Measurements from ENCODE around the gene AP4B1. TPM values are rescaled to one million over a fixed set of nuclear protein-coding genes. Genes with fewer than 3 reads are reported as not detected.

Gene AP4B1
- total and polyA plus RNA-seq, 9 of the 15 experiments (the other 6 are each of a cell fraction or from before 2014, with no cell fraction given), result 15.8 to 36.5 (median 24.6) TPM

DNA sequence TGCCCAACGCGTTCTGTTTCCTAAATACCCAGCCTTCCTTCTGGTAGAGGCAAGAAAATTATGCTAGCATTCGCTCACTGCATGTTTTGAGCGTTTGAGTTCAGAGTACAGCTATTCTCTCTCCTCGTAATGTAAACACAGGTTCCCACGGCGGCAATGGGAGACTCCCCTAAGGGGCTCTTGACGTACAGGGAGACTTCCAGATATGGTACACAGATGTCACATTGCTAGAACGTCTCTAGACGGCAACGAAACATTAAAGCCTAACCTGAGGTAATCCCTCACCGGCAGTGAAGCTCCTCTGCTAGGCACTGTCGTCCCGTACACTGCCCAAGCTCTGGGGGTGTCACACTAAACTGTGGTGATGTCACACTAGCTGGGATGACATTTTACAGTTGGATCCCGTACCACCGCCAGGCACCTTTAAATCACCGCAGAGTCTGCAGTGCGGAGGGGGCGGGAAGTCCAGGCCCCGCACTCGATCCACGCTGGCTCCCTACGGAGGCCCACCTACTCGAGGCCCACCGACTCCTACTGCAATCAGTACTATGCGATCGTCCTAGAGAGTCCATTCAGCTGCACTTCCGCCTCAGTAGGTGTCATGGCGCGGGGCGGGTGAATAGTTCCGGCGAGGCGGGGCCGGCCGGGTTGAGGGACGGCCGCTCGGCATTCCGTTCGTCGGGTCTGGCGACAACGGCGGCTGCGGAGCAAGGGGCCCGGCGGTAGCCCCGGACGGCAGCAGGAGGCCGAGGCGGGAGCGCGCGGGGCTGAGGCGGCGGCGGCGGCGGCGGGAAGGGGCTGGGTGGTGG lies 24.5 kb upstream of the AP4B1 start, which contains the start of gene HIPK1 (continued):
- TF ChIP-seq, protein P1, sequence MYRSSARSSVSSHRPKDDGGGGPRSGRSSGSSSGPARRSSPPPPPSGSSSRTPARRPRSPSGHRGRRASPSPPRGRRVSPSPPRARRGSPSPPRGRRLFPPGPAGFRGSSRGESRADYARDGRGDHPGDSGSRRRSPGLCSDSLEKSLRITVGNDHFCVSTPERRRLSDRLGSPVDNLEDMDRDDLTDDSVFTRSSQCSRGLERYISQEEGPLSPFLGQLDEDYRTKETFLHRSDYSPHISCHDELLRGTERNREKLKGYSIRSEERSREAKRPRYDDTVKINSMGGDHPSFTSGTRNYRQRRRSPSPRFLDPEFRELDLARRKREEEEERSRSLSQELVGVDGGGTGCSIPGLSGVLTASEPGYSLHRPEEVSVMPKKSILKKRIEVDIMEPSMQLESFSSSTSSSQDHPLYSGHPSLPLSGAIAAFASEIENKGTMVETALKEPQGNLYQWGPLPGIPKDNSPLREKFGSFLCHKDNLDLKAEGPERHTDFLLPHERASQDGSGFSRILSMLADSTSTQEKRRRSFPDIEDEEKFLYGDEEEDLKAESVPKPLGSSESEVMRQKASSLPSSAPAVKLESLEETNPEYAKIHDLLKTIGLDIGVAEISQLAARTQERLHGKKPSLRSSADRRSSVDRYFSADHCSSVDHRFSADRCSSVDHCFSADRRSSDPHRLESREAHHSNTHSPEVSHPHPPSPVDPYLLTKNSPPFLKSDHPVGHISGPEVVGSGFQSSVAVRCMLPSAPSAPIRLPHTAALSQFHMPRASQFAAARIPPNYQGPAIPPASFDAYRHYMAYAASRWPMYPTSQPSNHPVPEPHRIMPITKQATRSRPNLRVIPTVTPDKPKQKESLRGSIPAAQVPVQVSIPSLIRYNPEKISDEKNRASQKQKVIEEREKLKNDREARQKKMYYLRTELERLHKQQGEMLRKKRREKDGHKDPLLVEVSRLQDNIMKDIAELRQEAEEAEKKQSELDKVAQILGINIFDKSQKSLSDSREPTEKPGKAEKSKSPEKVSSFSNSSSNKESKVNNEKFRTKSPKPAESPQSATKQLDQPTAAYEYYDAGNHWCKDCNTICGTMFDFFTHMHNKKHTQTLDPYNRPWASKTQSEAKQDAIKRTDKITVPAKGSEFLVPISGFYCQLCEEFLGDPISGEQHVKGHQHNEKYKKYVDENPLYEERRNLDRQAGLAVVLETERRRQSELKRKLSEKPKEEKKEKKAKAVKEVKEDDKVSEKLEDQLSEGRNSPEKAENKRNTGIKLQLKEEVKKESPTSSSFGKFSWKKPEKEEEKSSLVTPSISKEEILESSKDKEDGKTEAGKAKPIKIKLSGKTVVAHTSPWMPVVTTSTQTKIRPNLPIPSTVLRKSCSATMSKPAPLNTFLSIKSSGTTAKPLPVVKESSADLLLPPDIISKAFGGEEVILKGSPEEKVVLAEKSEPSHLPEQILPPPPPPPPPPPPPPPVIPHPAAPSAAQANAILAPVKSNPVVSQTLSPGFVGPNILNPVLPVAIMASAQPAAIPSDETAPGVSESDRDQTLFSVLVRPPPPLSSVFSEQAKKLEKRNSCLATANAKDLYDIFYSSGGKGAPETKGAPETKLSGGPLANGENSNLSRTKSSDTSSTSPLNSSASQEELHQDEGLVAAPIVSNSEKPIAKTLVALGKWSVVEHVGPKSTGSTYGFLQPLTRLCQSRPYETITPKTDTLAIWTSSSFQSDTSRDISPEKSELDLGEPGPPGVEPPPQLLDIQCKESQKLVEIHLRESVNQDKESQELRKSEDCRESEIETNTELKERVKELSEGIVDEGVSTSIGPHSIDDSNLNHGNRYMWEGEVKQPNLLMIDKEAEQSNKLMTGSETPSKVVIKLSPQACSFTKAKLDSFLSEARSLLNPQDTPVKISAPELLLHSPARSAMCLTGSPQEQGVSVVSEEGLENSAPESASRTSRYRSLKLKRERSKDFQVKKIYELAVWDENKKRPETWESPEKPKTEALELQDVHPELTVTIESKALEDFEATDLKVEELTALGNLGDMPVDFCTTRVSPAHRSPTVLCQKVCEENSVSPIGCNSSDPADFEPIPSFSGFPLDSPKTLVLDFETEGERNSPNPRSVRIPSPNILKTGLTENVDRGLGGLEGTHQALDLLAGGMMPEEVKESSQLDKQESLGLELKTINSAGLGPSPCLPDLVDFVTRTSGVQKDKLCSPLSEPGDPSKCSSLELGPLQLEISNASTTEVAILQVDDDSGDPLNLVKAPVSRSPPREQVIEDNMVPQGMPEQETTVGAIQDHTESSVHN (IDR thresholded peaks at IDR 0.05; ENCODE audit: borderline replicate concordance in 1 of 2, low read depth in 1 of 2), result no peak; a peak in 1 of 4 replicates
- TF ChIP-seq ZNF57 (CRISPR knock-in tag; IDR thresholded peaks at IDR 0.05) (no peak), NELFE (IDR thresholded peaks at IDR 0.05; ENCODE audit: insufficient read depth, insufficient read length) (no peak), SP1 (CRISPR knock-in tag; IDR thresholded peaks at IDR 0.05) (peak; percentile 93), ZNF780A (CRISPR knock-in tag; IDR thresholded peaks at IDR 0.05) (no peak), YY1 (IDR thresholded peaks at IDR 0.05; ENCODE audit: borderline replicate concordance in 1 of 3, control insufficient read depth in 1 of 3, extremely low read depth in 1 of 3, insufficient read depth in 3 of 3, insufficient read length in 1 of 3, insufficient replicate concordance in 2 of 3, low read depth in 1 of 3, low read length in 2 of 3) (peak; percentile 98 to 100 (median 100)), BRD4 (IDR thresholded peaks at IDR 0.05) (0 out of 2 replicates have a peak, but pooled peaks have one; percentile 51), ZNF551 (CRISPR knock-in tag; IDR thresholded peaks at IDR 0.05) (no peak), SUPT5H (IDR thresholded peaks at IDR 0.05) (peak; percentile 83), ZNF24 (IDR thresholded peaks at IDR 0.05) (0 out of 2 replicates have a peak, but pooled peaks have one; percentile 3), RBM14 (IDR thresholded peaks at IDR 0.05; ENCODE audit: borderline replicate concordance, insufficient read depth, low read depth, low read length) (no peak)
- TF ChIP-seq, protein P2, sequence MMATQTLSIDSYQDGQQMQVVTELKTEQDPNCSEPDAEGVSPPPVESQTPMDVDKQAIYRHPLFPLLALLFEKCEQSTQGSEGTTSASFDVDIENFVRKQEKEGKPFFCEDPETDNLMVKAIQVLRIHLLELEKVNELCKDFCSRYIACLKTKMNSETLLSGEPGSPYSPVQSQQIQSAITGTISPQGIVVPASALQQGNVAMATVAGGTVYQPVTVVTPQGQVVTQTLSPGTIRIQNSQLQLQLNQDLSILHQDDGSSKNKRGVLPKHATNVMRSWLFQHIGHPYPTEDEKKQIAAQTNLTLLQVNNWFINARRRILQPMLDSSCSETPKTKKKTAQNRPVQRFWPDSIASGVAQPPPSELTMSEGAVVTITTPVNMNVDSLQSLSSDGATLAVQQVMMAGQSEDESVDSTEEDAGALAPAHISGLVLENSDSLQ (IDR thresholded peaks at IDR 0.05), result peak; percentile 77
- TF ChIP-seq, protein P3, sequence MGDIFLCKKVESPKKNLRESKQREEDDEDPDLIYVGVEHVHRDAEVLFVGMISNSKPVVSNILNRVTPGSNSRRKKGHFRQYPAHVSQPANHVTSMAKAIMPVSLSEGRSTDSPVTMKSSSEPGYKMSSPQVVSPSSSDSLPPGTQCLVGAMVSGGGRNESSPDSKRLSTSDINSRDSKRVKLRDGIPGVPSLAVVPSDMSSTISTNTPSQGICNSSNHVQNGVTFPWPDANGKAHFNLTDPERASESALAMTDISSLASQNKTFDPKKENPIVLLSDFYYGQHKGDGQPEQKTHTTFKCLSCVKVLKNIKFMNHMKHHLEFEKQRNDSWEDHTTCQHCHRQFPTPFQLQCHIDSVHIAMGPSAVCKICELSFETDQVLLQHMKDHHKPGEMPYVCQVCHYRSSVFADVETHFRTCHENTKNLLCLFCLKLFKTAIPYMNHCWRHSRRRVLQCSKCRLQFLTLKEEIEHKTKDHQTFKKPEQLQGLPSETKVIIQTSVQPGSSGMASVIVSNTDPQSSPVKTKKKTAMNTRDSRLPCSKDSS (IDR thresholded peaks at IDR 0.05; ENCODE audit: low read depth, partially characterized antibody), result no peak
- TF ChIP-seq, protein P4, sequence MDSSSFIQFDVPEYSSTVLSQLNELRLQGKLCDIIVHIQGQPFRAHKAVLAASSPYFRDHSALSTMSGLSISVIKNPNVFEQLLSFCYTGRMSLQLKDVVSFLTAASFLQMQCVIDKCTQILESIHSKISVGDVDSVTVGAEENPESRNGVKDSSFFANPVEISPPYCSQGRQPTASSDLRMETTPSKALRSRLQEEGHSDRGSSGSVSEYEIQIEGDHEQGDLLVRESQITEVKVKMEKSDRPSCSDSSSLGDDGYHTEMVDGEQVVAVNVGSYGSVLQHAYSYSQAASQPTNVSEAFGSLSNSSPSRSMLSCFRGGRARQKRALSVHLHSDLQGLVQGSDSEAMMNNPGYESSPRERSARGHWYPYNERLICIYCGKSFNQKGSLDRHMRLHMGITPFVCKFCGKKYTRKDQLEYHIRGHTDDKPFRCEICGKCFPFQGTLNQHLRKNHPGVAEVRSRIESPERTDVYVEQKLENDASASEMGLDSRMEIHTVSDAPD (CRISPR knock-in tag; IDR thresholded peaks at IDR 0.05), result no peak

Measured in K562 (cell line).